GM21360 (cell line): ENCODE results near the gene ZCCHC18.

Source experiments
- ATAC-seq: cut with Tn5 transposase; IDR thresholded peaks from one replicate; pipeline ENCODE4 v1.9.1; 2021; ENCODE audit warnings: mild to moderate bottlenecking, moderate library complexity; ENCODE audit not compliant: unreplicated experiment

The ZCCHC18 gene

GRCh38 chrX:104130808-104131207 is 18.5 kb downstream of the ZCCHC18 start:
- no peak for ATAC-seq

- ATAC-seq, result no peak
These were observed 22.4 kb downstream of the ZCCHC18 start for GRCh38 chrX:104134583-104135261.

- ATAC-seq, result no peak
These were observed 23.4 kb downstream of the ZCCHC18 start for GRCh38 chrX:104135677-104136076.

- peak; percentile 88 for ATAC-seq
These were observed 24.1 kb downstream of the ZCCHC18 start for GRCh38 chrX:104136241-104137019.

- no peak for ATAC-seq
These were observed 25.2 kb downstream of the ZCCHC18 start for GRCh38 chrX:104137496-104137895.

- no peak for ATAC-seq
These were observed 28.9 kb downstream of the ZCCHC18 start for GRCh38 chrX:104141087-104141760.

GRCh38 chrX:104151037-104151436 is 38.7 kb downstream of the ZCCHC18 start:
- no peak for ATAC-seq

- peak; percentile 89 for ATAC-seq
These were observed 44.6 kb downstream of the ZCCHC18 start, which contains the start of gene SLC25A53 for GRCh38 chrX:104156630-104157529. TSS of gene SLC25A53 (minus strand) at chrX:104157009. CDS start at chrX:104105257, 51,752 bp downstream.
